Neutrophil (primary cell): Measurements from ENCODE around the gene GALNT6.

Experiments
- H3K27ac ChIP-seq: fragments of 200-600 bp; sonication (generic); 2 replicates; pipeline ENCODE4 v1.5.1; 2016; ENCODE audit warnings: mild to moderate bottlenecking, moderate library complexity
- H3K27me3 ChIP-seq: fragments of 200-600 bp; sonication (generic); 2 replicates; pipeline ENCODE4 v1.6.0; 2016; ENCODE audit warnings: mild to moderate bottlenecking
- H3K36me3 ChIP-seq: fragments of 200-600 bp; sonication (generic); 2 replicates; pipeline ENCODE4 v1.5.1; 2017
- H3K4me1 ChIP-seq, 2 experiments: fragments of 200-600 bp in 1 of 2; sonication (generic) in 1 of 2; 1 replicate in 1 of 2; 2 replicates in 1 of 2; pipeline versions ENCODE4 v1.5.1 to v1.6.1; 2013 to 2016; ENCODE audit warnings: low read depth in 1 of 2, low read length in 1 of 2, mild to moderate bottlenecking in 1 of 2, moderate library complexity in 1 of 2; ENCODE audit not compliant: control insufficient read depth in 1 of 2, insufficient read depth in 1 of 2
- H3K4me3 ChIP-seq, 2 experiments: fragments of 200-600 bp in 1 of 2; sonication (generic) in 1 of 2; 1 replicate in 1 of 2; 2 replicates in 1 of 2; pipeline ENCODE4 v1.5.1; 2013 to 2016; ENCODE audit warnings: low read depth in 1 of 2, low read length in 1 of 2, mild to moderate bottlenecking in 1 of 2, moderate library complexity in 1 of 2
- H3K9me3 ChIP-seq: fragments of 200-600 bp; sonication (generic); 2 replicates; pipeline ENCODE4 v1.5.1; 2016
- TF ChIP-seq, protein P1 (sequence below): fragments of 200-600 bp; sonication (generic); IDR thresholded peaks from 2 replicates; pipeline ENCODE4 v1.5.1; 2016; ENCODE audit warnings: antibody characterized with exemption

GALNT6 gene

DNA sequence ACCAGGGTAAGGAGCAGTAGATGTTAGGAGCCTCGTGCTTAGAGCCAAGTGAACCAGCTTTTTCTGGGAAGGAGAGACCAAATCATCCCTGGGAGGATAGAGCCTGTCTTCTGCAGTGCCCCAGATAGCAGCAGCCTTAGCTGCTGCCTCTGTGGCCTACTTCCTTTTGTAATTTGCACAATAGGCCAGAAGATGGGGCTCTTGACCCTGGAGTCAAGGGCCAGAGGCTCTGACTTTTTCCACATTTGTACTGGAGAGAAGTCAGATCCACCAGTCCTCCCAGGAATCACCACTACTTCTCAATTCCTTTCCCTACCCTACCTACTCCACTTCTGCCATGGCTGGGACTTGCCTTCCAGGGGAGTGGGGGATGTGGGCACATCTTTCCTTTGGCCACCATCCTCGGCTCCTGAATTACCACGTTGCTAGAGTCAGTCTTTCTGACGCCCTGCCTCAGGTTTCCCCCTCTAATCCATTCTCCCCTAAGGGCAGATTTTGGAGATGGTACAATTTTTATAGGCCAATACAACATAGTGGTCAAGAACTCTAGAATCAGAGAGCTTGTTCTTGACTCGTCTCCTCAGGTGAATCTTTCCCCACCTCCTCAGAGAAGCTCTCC is 30.2 kb upstream of the GALNT6 start:
- TF ChIP-seq, protein P1, sequence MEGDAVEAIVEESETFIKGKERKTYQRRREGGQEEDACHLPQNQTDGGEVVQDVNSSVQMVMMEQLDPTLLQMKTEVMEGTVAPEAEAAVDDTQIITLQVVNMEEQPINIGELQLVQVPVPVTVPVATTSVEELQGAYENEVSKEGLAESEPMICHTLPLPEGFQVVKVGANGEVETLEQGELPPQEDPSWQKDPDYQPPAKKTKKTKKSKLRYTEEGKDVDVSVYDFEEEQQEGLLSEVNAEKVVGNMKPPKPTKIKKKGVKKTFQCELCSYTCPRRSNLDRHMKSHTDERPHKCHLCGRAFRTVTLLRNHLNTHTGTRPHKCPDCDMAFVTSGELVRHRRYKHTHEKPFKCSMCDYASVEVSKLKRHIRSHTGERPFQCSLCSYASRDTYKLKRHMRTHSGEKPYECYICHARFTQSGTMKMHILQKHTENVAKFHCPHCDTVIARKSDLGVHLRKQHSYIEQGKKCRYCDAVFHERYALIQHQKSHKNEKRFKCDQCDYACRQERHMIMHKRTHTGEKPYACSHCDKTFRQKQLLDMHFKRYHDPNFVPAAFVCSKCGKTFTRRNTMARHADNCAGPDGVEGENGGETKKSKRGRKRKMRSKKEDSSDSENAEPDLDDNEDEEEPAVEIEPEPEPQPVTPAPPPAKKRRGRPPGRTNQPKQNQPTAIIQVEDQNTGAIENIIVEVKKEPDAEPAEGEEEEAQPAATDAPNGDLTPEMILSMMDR, result no peak
- H3K4me1 ChIP-seq, result peaks cover 0 to 8% of the 10 kb centered on the region in 2 experiments
- no peaks in the 10 kb centered on the region for H3K36me3 ChIP-seq
- no peaks in the 10 kb centered on the region for H3K9me3 ChIP-seq
- no peak overlapping the region for H3K27ac ChIP-seq
- H3K4me3 ChIP-seq, result no peak overlapping the region
- H3K27me3 ChIP-seq, result peaks cover 47% of the 10 kb centered on the region

DNA sequence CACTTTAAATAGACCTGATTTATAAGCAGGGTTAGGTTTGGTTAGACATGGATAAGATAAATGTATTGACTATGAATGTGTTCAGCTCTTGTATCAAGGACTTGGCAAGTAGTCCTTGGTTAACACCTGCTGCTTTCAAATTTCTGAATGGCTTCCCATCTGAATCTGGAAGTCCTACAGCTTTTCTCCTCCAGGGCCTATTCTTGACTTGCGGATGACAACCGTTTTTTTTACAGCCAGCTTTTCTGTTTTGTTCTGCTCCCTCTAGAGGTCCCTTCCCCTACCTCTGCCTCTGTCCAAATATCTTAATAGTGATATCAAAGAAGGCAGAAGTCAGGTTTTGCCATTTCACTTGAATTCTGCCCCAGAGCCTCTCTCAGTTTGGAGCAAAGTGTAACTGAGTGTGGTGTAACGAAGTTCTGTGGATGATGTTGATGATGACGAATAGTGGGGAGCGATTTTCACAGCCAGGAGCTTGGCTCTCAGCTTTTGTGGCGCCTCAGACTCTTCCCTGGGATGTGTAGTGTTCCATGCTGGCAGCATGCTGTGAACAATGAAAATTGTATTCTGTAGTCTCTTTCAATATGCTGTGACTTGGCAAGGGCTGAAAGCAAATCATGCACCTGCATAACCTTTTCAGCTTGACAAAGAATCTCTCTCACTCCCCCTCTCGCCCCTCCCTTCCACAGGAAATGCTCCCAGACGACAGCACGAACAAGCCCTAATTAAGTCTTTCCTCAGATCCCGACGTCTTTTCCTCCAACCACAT is 28.4 kb upstream of the GALNT6 start:
- TF ChIP-seq, protein P1, result no peak
- Histone ChIP-seq H3K27me3 (peaks cover 30% of the 10 kb centered on the region), H3K27ac (no peak overlapping the region), H3K36me3 (no peaks in the 10 kb centered on the region), H3K4me3 (no peak overlapping the region), H3K9me3 (no peaks in the 10 kb centered on the region), H3K4me1 (peaks cover 0 to 3% of the 10 kb centered on the region in 2 experiments)

DNA sequence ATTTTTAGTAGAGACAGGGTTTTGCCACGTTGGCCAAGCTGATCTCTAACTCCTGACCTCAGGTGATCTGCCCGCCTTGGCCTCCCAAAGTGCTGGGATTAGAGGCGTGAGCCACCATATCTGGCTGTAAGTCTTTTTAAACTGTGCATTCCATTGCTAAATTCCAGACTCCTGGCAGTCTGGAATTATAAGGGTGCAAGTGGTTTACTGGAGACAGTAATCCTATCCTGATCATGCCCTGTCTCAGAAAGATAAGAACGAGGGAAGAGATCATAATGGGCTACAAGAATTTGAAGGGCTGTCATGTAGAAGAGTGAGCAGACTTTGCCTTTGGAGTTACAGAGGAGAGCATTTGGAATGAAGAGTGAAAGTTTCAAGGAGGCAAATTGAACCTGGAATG is 26.6 kb upstream of the GALNT6 start:
- Histone ChIP-seq H3K4me1 (no peaks in the 10 kb centered on the region), H3K27me3 (peaks cover 12% of the 10 kb centered on the region), H3K36me3 (no peaks in the 10 kb centered on the region), H3K4me3 (no peak overlapping the region), H3K9me3 (no peaks in the 10 kb centered on the region), H3K27ac (no peak overlapping the region)
- TF ChIP-seq, protein P1, result no peak

DNA sequence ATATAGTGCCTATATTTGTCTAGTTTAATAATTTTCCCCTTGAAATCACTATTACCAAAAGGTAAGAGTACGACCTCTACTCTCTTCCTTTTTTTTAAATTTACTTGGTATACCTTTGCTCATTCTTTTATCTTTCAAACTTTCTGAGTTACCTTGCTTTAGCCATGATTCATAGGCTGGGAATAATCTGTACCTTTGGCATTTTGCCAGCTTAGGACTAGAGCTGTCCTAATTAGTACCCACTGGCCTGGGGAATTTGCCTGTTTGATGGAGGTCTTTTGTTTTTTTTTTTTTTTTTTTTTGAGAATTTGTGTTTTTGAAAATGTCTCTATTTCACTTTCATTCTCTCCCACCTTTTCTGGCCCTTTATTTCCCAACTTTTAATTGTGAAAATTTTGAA is 24.7 kb upstream of the GALNT6 start:
- H3K4me1 ChIP-seq, result no peaks in the 10 kb centered on the region
- H3K27me3 ChIP-seq, result peaks cover 5% of the 10 kb centered on the region
- TF ChIP-seq, protein P1, result no peak
- no peaks in the 10 kb centered on the region for H3K36me3 ChIP-seq
- H3K4me3 ChIP-seq, result no peak overlapping the region
- H3K27ac ChIP-seq, result no peak overlapping the region
- H3K9me3 ChIP-seq, result no peaks in the 10 kb centered on the region

DNA sequence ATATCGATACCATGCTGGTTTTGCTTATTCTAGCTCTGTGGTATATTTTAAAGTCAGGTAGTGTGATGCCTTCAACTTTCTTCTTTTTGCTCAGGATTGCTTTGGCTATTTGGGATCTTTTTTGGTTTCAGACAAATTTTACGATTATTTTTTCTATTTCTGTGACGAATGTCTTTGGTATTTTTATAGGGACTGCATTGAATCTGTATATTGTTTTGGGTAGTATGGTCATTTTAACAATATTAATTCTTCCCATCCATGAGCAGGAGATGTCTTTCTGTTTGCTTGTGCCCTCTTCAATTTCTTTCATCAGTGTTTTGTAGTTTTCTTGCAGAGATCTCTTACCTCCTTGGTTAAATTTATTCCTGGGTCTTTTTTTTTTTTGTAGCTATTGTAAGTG is 22.6 kb upstream of the GALNT6 start:
- H3K27ac ChIP-seq, result no peak overlapping the region
- no peaks in the 10 kb centered on the region for H3K27me3 ChIP-seq
- H3K4me1 ChIP-seq, result no peaks in the 10 kb centered on the region
- no peaks in the 10 kb centered on the region for H3K9me3 ChIP-seq
- TF ChIP-seq, protein P1, result no peak
- no peaks in the 10 kb centered on the region for H3K36me3 ChIP-seq
- no peak overlapping the region for H3K4me3 ChIP-seq
